Body of pancreas (tissue), 4 donors: ENCODE results near the gene NRP2.

ENCODE experiments used
- POLR2A ChIP-seq, 3 donors: fragments of 450-650 bp; IDR thresholded peaks; one replicate each; pipeline ENCODE4 v1.6.1; 2016; ENCODE audit warnings: antibody characterized with exemption in 3 of 3, mild to moderate bottlenecking in 2 of 3
- TF ChIP-seq, protein P1 (sequence below), 7 experiments: fragments of 450-650 bp in 4 of 7; fragments of 200-600 bp in 3 of 7; sonication (generic) in 3 of 7; IDR thresholded peaks; one replicate each; pipeline ENCODE4 v1.5.1; 2016 to 2019; ENCODE audit warnings: antibody characterized with exemption in 7 of 7

DNA sequence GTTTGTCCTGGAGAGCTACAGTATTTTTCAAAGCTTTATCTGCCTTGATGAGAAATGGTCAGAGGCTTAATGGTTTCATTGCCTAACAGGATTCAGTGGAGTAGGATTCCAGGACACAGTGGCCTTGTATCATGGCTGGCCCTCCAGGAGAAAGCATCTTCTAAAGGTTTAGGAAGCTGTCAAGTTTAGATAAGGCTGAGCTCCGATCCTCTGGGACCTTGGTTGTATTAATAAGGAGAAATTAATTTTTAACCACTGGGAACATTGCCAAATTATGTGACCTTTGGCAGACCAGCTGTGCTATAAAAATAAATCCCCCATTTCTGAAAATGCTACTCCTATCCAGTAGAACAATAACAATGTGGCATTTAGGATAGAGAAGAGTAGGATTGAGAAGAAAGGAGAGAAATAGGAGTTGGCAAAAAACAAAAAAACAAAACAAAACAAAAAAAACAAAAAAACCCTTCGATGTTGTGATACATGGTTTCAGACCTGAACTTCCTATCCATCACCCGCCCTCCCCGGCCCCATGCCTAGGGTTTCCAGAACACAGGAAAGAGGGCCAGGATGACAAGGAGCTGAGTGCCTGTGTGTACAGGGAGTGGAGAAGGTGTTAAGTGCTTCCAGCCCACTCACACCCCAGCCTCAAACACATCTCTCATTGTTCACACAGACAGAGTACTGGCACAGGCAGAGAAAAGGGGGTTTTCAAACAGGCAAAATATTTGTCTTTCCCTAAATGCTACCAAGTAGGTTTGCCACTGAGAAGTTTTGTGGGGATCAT is 6.3 kb downstream of the NRP2 start:
- TF ChIP-seq, protein P1, sequence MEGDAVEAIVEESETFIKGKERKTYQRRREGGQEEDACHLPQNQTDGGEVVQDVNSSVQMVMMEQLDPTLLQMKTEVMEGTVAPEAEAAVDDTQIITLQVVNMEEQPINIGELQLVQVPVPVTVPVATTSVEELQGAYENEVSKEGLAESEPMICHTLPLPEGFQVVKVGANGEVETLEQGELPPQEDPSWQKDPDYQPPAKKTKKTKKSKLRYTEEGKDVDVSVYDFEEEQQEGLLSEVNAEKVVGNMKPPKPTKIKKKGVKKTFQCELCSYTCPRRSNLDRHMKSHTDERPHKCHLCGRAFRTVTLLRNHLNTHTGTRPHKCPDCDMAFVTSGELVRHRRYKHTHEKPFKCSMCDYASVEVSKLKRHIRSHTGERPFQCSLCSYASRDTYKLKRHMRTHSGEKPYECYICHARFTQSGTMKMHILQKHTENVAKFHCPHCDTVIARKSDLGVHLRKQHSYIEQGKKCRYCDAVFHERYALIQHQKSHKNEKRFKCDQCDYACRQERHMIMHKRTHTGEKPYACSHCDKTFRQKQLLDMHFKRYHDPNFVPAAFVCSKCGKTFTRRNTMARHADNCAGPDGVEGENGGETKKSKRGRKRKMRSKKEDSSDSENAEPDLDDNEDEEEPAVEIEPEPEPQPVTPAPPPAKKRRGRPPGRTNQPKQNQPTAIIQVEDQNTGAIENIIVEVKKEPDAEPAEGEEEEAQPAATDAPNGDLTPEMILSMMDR (IDR thresholded peaks at IDR 0.05) = no peak
- no peak for TF ChIP-seq POLR2A (IDR thresholded peaks at IDR 0.05)
